PC-3 (cell line): ENCODE data around the gene SOWAHB. TPM values are rescaled to one million over a fixed set of nuclear protein-coding genes. Genes with fewer than 3 reads are reported as not detected.

Source experiments
- ATAC-seq: fragments of 200-7000 bp; cut with Tn5 transposase; 2 replicates; pipeline ENCODE4 v1.9.1; 2020; ENCODE audit warnings: mild to moderate bottlenecking, moderate library complexity
- BruUV-seq: library from RNA; stranded (reverse); fragments of 400-500 nt; replicated peaks from 2 replicates; lab custom pipeline; 2021; lab: Mats Ljungman, UMichigan
- CTCF ChIA-PET: fragments of 300-600 bp; sonication (Branson Sonifier 250); formaldehyde crosslinking; loops from one replicate; lab custom pipeline; 2022; ENCODE audit warnings: antibody characterized with exemption; lab: Charles Lee
- POLR2A ChIA-PET: fragments of 300-600 bp; sonication (Branson Sonifier 250); formaldehyde crosslinking; loops from one replicate; lab custom pipeline; 2022; ENCODE audit warnings: antibody characterized with exemption; ENCODE audit not compliant: unreplicated experiment; lab: Charles Lee
- DNase-seq: peaks from one replicate; pipeline ENCODE4 v3.0.0-alpha.2; 2015
- H2AFZ ChIP-seq: fragments of 300-600 bp; sonication (generic); 2 replicates; pipeline ENCODE4 v1.6.0; 2016; ENCODE audit warnings: antibody characterized with exemption, low read length
- H3F3A ChIP-seq: fragments of 300-600 bp; sonication (generic); one replicate; pipeline ENCODE4 v1.6.0; 2017; ENCODE audit warnings: antibody characterized with exemption, low read length, control low read depth, mild to moderate bottlenecking; ENCODE audit not compliant: unreplicated experiment
- H3K27ac ChIP-seq: fragments of 300-600 bp; sonication (generic); 2 replicates; pipeline ENCODE4 v1.5.1; 2016; ENCODE audit warnings: mild to moderate bottlenecking, low read length
- H3K27me3 ChIP-seq: fragments of 300-600 bp; sonication (generic); 2 replicates; pipeline ENCODE4 v1.6.1; 2016; ENCODE audit warnings: low read length, mixed read lengths
- H3K36me3 ChIP-seq: fragments of 300-600 bp; sonication (generic); 2 replicates; pipeline ENCODE4 v1.6.1; 2016; ENCODE audit warnings: low read depth, mixed run types, low read length, mixed read lengths
- H3K4me1 ChIP-seq: fragments of 300-600 bp; sonication (generic); 2 replicates; pipeline ENCODE4 v1.5.1; 2016; ENCODE audit warnings: low read length; ENCODE audit not compliant: insufficient read depth
- H3K4me2 ChIP-seq: fragments of 300-600 bp; sonication (generic); 2 replicates; pipeline ENCODE4 v1.6.0; 2016; ENCODE audit warnings: low read length
- H3K4me3 ChIP-seq: fragments of 300-600 bp; sonication (generic); 2 replicates; pipeline ENCODE4 v1.5.1; 2016; ENCODE audit warnings: mild to moderate bottlenecking, low read length, mixed read lengths
- H3K79me2 ChIP-seq: fragments of 300-600 bp; sonication (generic); 2 replicates; pipeline ENCODE4 v1.6.1; 2017; ENCODE audit warnings: low read length, mixed read lengths
- H3K9ac ChIP-seq: fragments of 300-600 bp; sonication (generic); 2 replicates; pipeline ENCODE4 v1.6.0; 2016; ENCODE audit warnings: mild to moderate bottlenecking, low read length
- H3K9me2 ChIP-seq: fragments of 300-600 bp; sonication (generic); replicated peaks from 2 replicates; pipeline ENCODE4 v1.6.1; 2016; ENCODE audit warnings: mixed run types, low read length, mixed read lengths
- H3K9me3 ChIP-seq: fragments of 300-600 bp; sonication (generic); 2 replicates; pipeline ENCODE4 v1.6.1; 2016; ENCODE audit warnings: low read length, mixed read lengths
- H4K20me1 ChIP-seq: fragments of 300-600 bp; sonication (generic); 2 replicates; pipeline ENCODE4 v1.6.1; 2016; ENCODE audit warnings: low read length, mixed read lengths
- CTCF ChIP-seq: fragments of 300-600 bp; sonication (generic); conservative IDR thresholded peaks from 2 replicates; pipeline ENCODE4 v1.5.1; 2017; ENCODE audit warnings: antibody characterized with exemption, low read depth, mild to moderate bottlenecking, low read length
- EZH2 ChIP-seq: fragments of 300-600 bp; sonication (generic); IDR thresholded peaks from one replicate; pipeline ENCODE4 v1.6.1; 2017; ENCODE audit warnings: antibody characterized with exemption, mild to moderate bottlenecking, low read length; ENCODE audit not compliant: unreplicated experiment
- EZH2phosphoT487 ChIP-seq: fragments of 300-600 bp; sonication (generic); IDR thresholded peaks from 2 replicates; pipeline ENCODE4 v1.6.1; 2018; ENCODE audit warnings: mild to moderate bottlenecking, antibody characterized with exemption, low read length, borderline replicate concordance
- intact Hi-C: fragments of 100-400 bp; cut with micrococcal nuclease; formaldehyde crosslinking; loops from 2 replicates; pipeline ENCODE4 v1.9.0; 2023
- total RNA-seq: library from RNA; depleted of rRNA; stranded (reverse); fragments of >200 nt; gene quantifications from 2 replicates; pipeline ENCODE4 v1.2.3, GENCODE V29; 2014

Gene SOWAHB
- total RNA-seq, 1 experiment from 2014 or later, result 4.8 TPM

GRCh38 chr4:76854858-76855257 lies 43.1 kb downstream of the SOWAHB start:
- no TSS peak for BruUV-seq
- CTCF ChIA-PET, result no interaction called here

GRCh38 chr4:76851375-76851774 lies 46.6 kb downstream of the SOWAHB start:
- ATAC-seq (no peak), DNase-seq (no peak)
- H3K4me2 ChIP-seq, result no peak overlapping the region
- no peak overlapping the region for H3K27ac ChIP-seq
- intact Hi-C loops, result loop anchor here (2.0 kb wide), 1 partner anchor 69 kb away; no protein-coding TSS in a partner anchor
- H2AFZ ChIP-seq, result no peak overlapping the region
- no TSS peak for BruUV-seq
- no peaks in the 10 kb centered on the region for H3K27me3 ChIP-seq
- no peaks in the 10 kb centered on the region for H3K9me3 ChIP-seq
- H4K20me1 ChIP-seq, result no peaks in the 10 kb centered on the region
- no peaks in the 10 kb centered on the region for H3K79me2 ChIP-seq
- no peak for TF ChIP-seq EZH2phosphoT487
- TF ChIP-seq EZH2, result no peak
- no peak for TF ChIP-seq CTCF
- H3K36me3 ChIP-seq, result no peaks in the 10 kb centered on the region
- CTCF ChIA-PET, result no interaction called here
- no peak overlapping the region for H3K9ac ChIP-seq
- H3K4me3 ChIP-seq, result no peak overlapping the region
- POLR2A ChIA-PET, result no interaction called here
- no peaks in the 10 kb centered on the region for H3K9me2 ChIP-seq
- peaks cover 9% of the 10 kb centered on the region for H3K4me1 ChIP-seq
- no peaks in the 10 kb centered on the region for H3F3A ChIP-seq

More at GRCh38 chr4:76854858-76855257, 43.1 kb downstream of the SOWAHB start:
- intact Hi-C loops, result no loop called here
- no peaks in the 10 kb centered on the region for H3K79me2 ChIP-seq
- H2AFZ ChIP-seq, result no peak overlapping the region
- H3K9ac ChIP-seq, result no peak overlapping the region
- H3K4me1 ChIP-seq, result peaks cover 10% of the 10 kb centered on the region
- H3F3A ChIP-seq, result no peaks in the 10 kb centered on the region
- H3K27me3 ChIP-seq, result no peaks in the 10 kb centered on the region
- TF ChIP-seq EZH2 (no peak), CTCF (no peak), EZH2phosphoT487 (no peak)
- no peak for ATAC-seq
- H3K27ac ChIP-seq, result no peak overlapping the region
- no peak for DNase-seq
- H4K20me1 ChIP-seq, result no peaks in the 10 kb centered on the region
- POLR2A ChIA-PET, result no interaction called here
- no peaks in the 10 kb centered on the region for H3K9me2 ChIP-seq
- H3K36me3 ChIP-seq, result no peaks in the 10 kb centered on the region
- H3K4me3 ChIP-seq, result no peak overlapping the region
- H3K9me3 ChIP-seq, result no peaks in the 10 kb centered on the region
- no peak overlapping the region for H3K4me2 ChIP-seq

- intact Hi-C loops, result loop anchor here (2.0 kb wide), 1 partner anchor 67 kb away; no protein-coding TSS in a partner anchor
- H2AFZ ChIP-seq, result no peak overlapping the region
- H3K4me1 ChIP-seq, result peaks cover 8% of the 10 kb centered on the region
- CTCF ChIA-PET, result no interaction called here
- H3K4me2 ChIP-seq, result peak overlapping the region; percentile 63; the same call in 1 of the 2 replicates
- peak; percentile 97 for DNase-seq
- H3K4me3 ChIP-seq, result no peak overlapping the region
- H3K27ac ChIP-seq, result 0 out of 2 replicates have a peak overlapping the region, but pooled peaks have one; percentile 22
- POLR2A ChIA-PET, result no interaction called here
- no peaks in the 10 kb centered on the region for H3K79me2 ChIP-seq
- no peak overlapping the region for H3K9ac ChIP-seq
- ATAC-seq, result peak; percentile 90
- no peaks in the 10 kb centered on the region for H3K9me3 ChIP-seq
- no peaks in the 10 kb centered on the region for H3K9me2 ChIP-seq
- H3K27me3 ChIP-seq, result no peaks in the 10 kb centered on the region
- TF ChIP-seq EZH2 (no peak), CTCF (no peak), EZH2phosphoT487 (no peak)
- no peaks in the 10 kb centered on the region for H4K20me1 ChIP-seq
- H3K36me3 ChIP-seq, result no peaks in the 10 kb centered on the region
- H3F3A ChIP-seq, result no peaks in the 10 kb centered on the region
- no TSS peak for BruUV-seq
Observed at GRCh38 chr4:76850010-76850441, 47.9 kb downstream of the SOWAHB start.
